Middle frontal gyrus (tissue), 1 donor: ENCODE results near the gene SPRY4.
"Not testable (repeated sequence)": the region's sequence is repeated elsewhere in the genome, so short reads cannot be mapped to it uniquely, and the experiment has no call there.

Experiments
- DNase-seq: peaks from one replicate; pipeline ENCODE4 v3.0.0-alpha.2; 2015; ENCODE audit warnings: low spot score; ENCODE audit errors: extremely low spot score

Gene SPRY4

DNA sequence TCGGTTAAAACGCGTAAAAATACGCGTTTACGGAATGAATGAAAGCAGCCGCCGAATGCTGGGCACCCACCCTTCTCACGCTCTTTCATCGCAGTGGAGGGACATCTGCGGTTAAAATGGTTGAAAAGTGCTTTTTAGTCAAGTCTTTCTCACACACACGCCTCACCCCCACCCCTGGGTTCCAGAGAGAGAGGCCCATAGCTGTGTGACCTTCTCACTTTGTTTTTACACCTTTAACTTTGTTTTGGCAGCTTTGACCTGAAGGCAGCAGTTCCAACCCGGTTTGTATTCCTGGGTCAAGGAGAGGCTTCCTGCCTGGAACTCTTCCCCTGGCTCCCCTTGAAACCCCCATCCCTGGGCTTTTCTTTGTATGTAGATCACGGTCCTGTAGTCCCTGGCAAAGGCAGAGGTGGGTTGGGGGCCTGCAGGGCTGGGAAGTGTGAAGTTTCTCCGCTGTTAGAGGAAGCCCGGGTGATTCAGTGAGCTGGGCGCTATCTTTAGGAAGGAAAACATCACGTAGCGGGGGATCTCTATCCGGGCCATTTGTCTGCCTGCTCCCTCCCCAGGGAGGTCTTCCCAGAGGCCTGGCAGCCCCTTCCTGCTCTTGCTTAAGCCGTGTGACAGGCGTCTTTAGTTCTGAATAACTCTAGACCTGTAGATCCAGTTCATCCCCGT is 29.6 kb downstream of the SPRY4 start:
- no peak for DNase-seq

DNA sequence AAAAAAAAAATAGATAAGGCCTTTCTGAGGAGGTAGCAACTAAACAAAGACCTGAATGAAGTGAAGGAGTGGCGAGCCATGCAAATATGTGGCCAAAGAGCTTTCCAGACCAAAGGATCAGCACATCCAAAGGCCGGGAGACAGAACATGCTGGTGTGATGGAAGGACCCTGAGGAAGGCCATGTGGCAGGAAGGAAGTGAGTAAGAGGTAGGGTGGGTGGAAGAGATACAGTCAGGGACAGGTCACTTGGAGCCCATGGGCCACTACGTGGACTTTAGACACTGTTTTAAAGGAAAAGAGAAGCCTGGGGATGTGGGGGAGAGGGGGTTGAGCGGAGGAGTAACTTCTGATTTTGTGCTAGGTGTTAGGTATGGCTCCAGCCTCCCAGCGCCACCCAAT is 31.3 kb downstream of the SPRY4 start:
- DNase-seq, result no peak

DNA sequence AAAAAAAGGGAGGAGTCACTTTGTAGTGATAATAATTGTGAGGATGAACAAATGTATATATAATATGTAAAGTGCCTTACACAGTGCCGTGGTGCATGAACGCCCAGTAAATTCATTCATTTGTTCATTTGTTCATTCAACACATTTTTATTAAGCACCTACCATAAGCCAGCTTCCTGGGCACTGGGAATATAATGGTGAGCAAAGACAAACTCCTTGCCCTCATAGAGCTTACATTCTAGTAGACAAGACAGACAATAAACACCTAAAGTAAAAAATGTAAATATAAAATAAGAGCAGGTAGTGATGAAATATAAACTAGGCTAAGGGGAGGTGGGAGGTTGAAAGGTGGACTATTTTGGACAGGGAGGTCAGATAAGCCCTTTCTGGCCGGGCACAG is 32.0 kb downstream of the SPRY4 start:
- no peak for DNase-seq

DNA sequence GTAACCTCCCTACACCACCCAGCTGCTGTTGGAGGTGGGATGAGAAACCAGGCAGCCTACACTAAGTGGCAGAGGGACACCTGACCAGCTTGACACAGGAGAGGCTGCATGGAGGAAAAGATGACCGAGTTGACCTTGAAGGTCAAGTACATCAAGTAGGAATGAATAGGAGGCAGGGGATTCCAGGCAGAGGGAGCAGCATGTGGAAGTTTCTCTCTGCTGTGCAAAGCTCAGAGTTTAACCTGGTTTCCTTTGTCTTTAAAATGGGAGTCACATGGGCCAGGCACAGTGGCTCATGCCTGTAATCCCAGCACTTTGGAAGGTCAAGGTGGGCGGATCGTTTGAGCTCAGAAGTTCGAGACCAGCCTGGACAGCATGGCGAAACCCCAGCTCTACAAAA is 32.6 kb downstream of the SPRY4 start:
- DNase-seq, result no peak

DNA sequence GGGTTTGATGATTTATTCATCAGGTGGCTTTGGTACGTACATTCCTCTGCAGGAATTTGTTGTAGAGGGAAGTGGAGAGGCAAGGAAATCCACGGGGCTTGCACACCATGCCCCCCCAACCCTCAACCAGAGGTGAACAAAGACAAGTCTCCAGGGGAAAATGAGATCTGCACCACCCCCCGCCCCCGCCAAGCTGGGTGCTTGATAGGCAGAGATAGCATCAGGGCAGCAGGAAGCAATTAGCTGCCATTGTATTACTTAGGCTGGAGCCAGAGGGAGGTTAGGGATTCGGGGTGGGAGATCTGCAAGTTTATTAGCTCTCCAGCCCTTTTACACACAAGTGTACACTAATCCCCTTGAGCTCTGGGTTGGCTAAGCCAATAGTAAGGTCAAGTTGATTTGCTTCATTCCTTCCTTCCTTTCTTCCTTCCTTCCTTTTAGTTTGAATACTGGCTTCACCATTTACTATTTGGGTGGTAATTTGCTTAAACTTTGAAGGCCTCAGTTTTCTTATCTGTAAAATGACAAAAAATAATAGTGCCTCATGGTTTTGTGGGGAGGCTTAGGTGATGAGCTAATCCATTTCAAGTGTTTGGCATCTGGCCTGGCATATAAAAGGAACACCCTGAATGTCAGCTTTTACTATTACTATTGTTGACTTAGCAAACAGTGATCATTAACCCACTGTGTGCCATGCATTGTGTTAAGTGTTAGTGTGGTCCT is 34.1 kb downstream of the SPRY4 start:
- no peak for DNase-seq

DNA sequence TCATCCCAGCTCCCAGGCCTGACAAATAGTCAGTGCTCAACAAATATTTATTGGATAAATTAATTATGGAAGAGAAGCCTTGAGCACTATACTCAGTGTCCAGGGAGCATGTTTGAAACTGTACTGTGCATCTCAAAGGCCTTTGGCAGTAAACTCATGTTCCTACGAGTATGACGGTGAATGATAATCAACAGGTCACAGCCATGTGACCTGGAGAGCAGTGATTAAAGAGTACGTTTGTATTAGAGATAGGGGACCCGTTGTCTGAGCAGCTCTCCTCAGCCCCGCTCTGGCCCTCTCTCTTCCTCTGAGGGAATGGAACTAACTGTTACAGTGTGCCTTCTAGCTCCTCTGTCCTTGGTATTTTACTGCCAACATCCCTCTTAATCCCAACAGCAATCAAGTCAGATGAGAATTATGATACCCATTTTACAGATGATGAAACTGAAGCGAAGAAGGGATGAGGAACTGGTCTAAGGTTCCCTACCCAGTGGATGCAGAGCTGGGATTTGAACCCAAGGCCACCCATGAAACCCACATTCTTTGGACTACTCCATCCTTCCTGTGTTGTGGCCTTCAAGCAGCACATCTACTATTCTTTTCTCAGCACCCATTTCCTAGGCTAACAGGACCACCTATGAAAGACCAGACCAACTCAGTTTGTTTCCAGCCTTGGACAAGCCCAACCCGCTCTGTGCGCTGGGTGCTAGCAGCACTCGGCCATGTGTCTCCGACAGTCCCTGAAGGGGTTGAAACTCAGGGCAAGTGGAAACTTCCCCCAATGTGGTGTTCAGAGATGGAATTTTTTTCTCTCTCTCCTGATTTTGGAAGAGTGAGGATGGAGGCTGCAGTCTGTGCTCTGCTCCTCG is 34.9 kb downstream of the SPRY4 start:
- no peak for DNase-seq

DNA sequence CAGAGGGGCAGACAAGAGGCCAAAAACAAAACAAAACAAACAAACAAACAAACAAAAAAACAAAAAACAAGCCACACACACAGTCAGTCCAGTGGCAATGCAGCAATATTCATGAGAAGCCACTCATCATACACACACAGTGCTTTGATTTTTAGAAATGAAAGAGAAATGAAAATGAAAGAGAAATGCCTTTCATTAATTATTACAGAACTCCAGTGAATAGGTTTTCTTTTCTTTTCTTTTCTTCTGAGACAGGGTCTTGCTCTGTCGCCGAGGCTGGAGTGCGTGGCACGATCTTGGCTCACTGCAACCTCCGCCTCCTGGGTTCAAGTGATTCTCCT is 36.9 kb downstream of the SPRY4 start:
- DNase-seq, result no peak

DNA sequence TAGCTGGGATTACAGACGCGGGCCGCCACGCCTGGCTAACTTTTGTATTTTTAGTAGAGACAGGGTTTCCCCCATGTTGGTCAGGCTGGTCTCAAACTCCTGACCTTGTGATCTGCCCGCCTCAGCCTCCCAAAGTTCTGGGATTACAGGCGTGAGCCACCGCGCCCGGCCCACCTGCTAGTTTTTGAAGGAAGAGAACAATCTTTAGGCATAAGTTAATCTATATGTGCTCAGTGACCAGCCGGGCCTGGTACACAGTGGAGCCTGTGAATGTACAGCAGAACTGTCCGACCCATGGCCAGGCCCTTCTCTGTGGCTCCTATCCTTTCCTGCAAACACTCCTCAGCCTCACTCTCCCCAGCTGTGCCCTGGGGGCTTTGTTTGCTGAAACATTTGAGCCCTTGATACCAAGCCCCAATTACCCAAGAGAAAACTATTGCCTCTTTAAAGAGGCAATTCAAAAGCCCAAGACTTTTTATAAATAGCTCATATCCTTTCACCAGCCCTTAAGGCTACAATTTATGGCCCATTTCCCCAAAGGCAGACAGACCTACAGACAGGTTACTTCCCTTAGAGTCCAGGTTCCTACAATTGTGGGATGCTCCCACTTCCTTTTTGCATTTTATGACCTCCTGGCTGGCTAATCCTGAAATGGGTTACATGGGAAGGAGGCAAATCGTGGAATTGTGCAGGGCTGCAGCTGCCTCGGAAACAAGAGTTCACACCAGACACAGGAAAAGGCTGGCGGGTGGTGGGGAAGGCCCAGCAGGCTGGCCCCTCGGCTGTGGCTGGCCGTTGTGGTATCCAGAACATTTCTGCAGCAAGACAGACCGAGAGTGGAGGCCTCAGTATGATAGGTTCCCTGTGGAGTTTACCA is 37.5 kb downstream of the SPRY4 start:
- no peak for DNase-seq

DNA sequence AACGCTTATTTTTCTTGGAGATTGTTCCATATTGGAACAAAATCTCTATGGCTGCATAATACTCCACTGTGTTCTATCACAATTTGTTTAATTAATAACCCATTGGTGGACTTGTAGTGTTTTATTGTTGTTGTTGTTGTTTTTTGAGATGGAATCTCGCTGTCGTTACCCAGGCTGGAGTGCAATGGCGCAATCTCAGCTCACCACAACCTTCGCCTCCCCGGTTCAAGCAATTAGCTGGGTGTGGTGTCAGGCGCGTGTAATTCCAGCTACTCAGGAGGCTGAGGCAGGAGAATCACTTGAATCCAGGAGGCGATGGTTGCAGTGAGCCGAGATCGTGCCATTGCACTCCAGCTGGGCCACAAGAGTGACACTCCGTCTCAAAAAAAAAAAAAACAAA is 38.7 kb downstream of the SPRY4 start:
- DNase-seq, result no peak

DNA sequence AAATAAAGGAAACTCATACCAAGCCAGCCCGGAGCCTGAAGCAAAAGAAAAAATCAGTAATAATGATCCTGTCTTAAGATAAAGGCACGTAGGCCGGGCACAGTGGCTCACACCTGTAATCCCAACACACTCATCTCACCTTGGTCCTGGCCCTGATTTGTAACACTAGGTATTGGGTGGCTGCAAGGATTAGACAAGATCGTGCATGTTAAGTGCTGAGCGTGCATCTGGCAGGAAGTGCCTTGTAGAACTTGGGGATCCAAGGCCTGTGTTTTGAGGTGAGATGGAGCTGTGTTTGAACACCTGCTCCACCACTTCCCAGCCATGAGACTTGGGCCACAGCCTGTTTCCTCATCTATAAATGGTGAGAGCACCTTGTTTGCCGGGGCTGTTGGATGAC is 41.5 kb downstream of the SPRY4 start:
- DNase-seq, result no peak

DNA sequence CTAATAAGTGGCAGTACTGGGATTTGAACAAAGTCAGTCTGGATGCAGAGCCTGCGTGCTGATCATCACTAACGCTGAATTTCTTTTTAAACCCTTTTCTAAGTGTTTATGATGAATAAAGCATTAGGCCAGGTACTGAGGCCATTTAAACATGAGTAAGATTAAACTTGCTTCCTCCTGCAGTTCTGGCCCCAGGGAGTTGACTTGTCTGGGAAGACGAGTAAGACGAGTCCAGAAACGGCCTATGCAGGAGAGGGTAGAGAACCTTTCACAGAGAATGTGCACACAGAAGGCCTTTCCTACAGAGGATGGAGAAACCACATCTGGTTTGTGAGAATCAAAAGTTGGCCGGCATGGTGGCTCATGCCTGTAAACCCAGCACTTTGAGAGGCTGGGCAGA is 42.9 kb downstream of the SPRY4 start:
- DNase-seq, result no peak

DNA sequence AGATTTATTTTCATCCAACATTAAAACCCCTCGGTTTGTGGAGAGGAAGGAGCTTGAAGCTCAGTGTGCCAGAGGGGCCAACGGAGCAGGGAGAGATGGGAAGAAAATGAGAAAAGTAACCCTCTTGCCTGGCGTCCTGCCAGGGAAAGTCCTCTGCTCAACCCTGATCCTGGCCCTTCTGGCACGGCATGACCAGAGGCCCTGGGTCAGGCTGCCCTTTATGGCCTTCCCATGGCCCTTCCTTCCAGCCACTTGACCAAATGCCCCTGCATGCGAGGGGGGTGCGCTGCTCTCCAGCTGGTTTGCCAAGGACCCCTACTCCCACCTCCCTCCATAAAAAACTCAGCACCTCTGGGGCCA is 43.8 kb downstream of the SPRY4 start:
- DNase-seq, result no peak

DNA sequence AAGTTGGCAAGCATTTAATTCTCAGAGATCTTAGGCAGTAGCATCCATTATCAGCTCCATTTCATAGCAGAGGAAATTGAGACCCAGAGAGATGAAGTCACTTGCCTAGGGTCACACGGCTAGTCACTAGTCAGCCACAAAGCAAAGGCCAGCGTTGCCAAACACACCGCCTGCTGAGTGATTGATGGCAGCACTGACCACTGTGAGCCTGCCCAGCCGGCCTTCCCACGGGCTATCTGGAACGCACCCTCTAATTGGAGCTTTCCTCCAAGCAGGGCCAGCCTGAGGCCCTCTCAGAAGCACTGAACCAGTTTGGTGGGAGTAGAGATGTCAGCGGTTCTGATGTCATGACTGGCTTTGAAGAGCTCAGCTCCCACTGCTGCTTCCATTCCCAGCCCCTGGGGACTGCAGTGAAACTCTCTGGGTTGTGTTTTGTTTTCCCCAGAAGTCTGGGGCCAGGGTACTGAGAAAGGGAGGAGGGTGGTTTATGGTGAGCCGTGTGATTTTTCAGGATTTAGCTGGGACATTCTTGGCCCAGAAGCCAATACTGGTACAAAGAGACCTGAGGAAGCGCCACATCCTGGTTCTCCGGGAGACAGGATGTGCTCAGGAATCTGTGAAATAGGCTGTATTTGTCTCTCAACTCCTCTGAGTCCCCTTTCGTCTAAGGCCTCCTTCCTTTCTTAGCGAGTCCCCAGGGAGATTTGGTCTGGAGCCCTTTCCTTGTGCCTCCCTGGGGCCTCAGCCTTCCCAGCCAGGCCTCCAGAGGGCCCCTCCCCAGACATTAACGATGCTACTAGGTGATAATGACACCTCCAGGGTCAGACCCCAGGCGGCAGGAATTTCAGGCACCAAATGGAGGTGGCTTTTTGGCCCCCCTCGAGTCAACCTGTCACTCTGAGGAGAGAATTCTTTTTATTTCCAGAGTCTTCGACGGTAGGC is 44.5 kb downstream of the SPRY4 start:
- DNase-seq, result no peak

DNA sequence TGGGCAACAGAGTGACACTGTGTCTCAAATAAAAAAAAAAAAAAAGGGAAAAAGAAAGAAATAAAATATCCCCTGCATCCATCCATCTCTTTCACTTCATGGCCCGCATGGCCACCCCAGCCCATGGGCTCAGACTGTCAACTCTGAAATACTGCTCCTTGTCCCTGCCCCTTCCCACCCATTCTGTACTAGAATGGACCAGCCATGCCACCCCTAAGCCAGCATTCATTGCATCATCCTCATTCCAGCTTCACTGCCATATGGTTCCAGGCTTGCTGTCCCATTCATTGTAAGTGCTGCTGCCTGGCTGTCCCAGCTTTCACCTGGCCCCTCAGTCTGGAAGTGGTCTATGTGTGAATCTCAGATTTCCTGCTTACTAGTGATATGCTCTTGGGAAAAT is 46.2 kb downstream of the SPRY4 start:
- no peak for DNase-seq

DNA sequence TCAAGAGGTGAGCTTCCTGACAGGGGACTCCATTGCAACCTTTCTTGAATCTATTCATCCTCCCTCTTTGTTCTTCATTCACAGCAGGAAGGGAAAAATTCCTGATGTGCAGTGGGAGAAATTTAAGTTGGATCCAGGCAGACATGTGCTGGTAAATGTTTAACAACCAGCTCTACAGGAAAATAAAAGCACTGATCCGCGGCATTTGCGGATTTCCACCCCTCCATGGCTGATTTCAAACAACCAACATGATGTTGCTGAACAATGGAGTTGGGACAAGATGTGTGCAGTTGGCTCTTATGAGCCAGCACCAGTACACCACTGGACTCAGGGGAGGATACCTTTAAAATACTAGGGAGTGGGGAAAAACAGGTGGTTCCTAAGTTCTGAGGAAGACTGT is 47.0 kb downstream of the SPRY4 start:
- no peak for DNase-seq

DNA sequence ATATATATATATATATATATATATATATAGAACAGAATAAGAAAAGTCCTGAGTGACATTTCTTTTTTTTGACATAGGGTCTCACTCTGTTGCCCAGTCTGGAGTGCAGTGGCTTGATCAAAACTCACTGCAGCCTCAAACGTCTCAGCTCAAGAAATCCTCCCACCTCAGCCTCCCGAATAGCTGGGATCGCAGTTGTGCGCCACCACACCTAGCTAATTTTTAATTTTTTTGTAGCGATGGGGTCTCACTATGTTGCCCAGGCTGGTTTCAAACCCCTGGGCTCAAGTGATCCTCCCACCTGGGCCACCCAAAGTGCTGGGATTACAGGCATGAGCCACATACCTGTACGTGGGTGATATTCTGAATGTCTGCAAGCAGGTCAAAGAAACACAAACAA is 48.3 kb downstream of the SPRY4 start:
- DNase-seq, result no peak

DNA sequence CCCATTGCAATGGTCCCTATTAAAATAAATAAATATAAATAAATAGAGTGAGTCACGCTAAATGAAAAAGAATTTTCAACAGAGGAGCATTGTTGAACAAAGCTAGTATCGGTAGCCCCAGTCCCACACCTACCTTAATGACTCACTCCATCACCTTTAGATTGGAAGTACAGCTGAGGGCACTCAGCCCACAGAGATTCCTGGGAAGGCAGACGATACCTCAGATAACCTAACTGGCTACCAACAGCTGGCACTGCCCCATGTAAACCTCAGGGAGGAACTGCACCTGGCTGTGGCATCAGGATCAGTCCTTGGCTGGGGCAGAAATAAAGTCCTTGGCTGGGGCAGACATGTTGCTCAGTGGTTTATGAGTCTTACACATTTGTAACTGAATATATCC is 49.3 kb downstream of the SPRY4 start:
- no peak for DNase-seq

DNA sequence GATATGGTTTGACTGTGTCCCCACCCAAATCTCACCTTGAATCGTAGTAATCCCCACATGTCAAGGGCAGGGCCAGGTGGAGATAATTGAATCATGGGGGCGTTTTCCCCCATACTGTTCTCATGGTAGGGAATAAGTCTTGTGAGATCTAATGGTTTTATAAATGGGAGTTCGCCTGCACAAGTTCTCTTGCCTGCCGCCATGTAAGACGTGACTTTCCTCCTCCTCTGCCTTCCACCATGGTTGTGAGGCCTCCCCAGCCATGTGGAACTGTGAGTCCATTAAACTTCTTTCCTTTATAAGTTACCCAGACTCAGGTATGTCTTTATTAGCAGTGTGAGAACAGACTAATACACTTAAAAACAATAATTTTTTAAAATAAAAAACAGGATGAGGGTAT is 52.2 kb downstream of the SPRY4 start:
- not testable (repeated sequence) for DNase-seq

DNA sequence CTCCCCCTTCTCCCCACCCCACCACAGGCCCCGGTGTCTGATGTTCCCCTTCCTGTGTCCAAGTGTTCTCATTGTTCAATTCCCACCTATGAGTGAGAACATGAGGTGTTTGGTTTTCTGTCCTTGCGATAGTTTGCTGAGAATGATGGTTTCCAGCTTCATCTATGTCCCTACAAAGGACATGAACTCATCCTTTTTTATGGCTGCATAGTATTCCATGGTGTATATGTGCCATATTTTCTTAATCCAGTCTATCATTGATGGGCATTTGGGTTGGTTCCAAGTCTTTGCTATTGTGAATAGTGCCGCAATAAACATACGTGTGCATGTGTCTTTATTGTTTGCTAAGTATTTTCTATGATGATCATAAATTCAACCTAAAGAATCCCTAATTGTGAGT is 60.7 kb downstream of the SPRY4 start:
- DNase-seq, result not testable (repeated sequence)

DNA sequence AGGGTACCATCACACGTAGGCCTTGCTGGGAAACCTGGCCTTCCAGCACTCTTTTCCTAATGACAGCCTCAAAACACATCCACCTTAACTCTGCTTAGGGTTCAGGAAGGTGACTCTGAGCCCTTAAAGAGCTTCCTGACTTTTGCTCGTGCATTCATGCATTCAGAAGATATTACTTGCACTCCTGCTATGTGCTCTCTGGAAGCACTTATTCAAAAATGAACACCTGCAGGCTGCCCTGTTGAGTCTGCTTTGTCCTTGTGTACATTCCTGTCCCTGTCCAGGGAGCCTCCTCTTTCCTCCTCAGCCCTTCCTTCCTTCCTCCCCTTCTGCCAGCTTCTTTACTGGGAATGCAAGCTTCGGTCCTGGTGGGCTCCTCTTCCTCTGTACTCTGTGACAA is 61.5 kb downstream of the SPRY4 start:
- DNase-seq, result no peak
